NT2/D1 (cell line): Measurements from ENCODE around the gene EPHA6.

Experiments
- DNase-seq: peaks from one replicate; pipeline ENCODE4 v3.0.0-alpha.2; 2011; ENCODE audit warnings: low read depth, low spot score
- H3K27me3 ChIP-seq: 2 replicates; pipeline ENCODE4 v1.6.0; 2011; ENCODE audit warnings: mild to moderate bottlenecking; ENCODE audit not compliant: insufficient read length, insufficient read depth
- H3K36me3 ChIP-seq: 2 replicates; pipeline ENCODE4 v1.6.1; 2011; ENCODE audit warnings: mild to moderate bottlenecking, low read length, mixed read lengths; ENCODE audit not compliant: insufficient read depth, insufficient read length
- H3K4me1 ChIP-seq: 2 replicates; pipeline ENCODE4 v1.5.1; 2011; ENCODE audit not compliant: insufficient read depth, insufficient read length
- H3K4me3 ChIP-seq: 2 replicates; pipeline ENCODE4 v1.5.1; 2011; ENCODE audit warnings: low read depth; ENCODE audit not compliant: insufficient read length
- H3K9ac ChIP-seq: 2 replicates; pipeline ENCODE4 v1.6.0; 2011; ENCODE audit warnings: low read depth; ENCODE audit not compliant: insufficient read length
- H3K9me3 ChIP-seq: 2 replicates; pipeline ENCODE4 v1.5.1; 2011; ENCODE audit warnings: mild to moderate bottlenecking, low read length; ENCODE audit not compliant: insufficient read depth
- SUZ12 ChIP-seq: IDR thresholded peaks from 2 replicates; pipeline ENCODE4 v1.6.1; 2011; ENCODE audit not compliant: insufficient read length, insufficient read depth; ENCODE audit errors: extremely low read depth
- YY1 ChIP-seq: IDR thresholded peaks from 2 replicates; pipeline ENCODE4 v1.6.1; 2011; ENCODE audit not compliant: insufficient read length, insufficient read depth
- ZNF274 ChIP-seq: IDR thresholded peaks from 2 replicates; pipeline ENCODE4 v1.6.1; 2011; ENCODE audit warnings: mild to moderate bottlenecking, low read depth, low read length

EPHA6 gene

DNA sequence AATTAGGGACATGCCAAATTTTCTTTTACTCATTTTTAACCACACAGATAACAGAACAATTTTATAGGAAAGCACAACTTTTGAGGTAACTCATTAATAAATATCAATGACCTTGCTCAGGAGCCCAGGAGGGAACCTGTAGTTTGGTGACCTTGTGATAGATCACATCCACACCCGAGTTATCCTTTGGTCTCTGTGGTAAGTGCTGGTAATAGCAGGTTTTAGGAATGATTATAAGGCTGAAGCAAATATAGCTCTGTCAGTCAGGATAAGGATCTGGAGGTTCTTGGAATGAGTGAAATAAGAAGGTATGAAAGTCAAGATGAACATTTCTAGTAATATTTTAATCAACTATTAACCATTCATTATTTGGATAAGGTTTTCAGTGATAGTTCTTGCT, 46.5 kb downstream of the EPHA6 start:
- Histone ChIP-seq H3K4me3 (no peak overlapping the region), H3K4me1 (no peaks in the 10 kb centered on the region), H3K27me3 (no peaks in the 10 kb centered on the region), H3K9ac (no peak overlapping the region), H3K9me3 (no peaks in the 10 kb centered on the region), H3K36me3 (no peaks in the 10 kb centered on the region)
- DNase-seq, result no peak
- TF ChIP-seq YY1 (no peak), SUZ12 (no peak), ZNF274 (no peak)

DNA sequence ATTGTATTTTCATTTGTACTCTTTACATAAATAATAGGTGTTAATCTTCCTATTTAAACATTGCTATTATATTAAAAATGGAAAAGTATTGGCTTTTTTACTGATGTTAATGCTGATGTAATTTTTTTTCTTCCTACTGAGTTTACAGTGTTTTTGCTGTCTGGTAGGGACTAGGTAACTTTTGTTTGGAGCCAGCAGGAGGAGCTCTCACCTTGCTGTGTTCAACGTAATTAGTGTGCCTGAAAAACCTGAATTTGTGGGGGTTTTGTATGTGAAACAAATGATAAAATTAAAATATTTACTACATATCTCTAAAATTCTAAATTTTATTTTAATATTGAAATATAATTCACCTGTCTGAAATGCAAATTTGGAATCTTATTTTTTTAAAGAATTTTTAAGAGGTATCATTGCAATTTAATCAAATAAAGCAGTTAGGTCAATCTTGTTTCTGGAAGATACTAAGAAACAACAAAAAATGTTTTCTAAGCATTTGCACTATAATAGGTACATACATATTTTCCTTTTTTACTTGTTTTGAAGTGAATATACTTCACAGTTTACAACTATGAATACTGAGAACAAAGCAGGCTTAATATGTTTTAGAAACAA, 48.8 kb downstream of the EPHA6 start:
- TF ChIP-seq SUZ12 (no peak), ZNF274 (no peak), YY1 (no peak)
- no peaks in the 10 kb centered on the region for H3K36me3 ChIP-seq
- no peak overlapping the region for H3K4me3 ChIP-seq
- no peaks in the 10 kb centered on the region for H3K4me1 ChIP-seq
- H3K9me3 ChIP-seq, result no peaks in the 10 kb centered on the region
- H3K27me3 ChIP-seq, result no peaks in the 10 kb centered on the region
- H3K9ac ChIP-seq, result no peak overlapping the region
- peak; percentile 40 for DNase-seq

DNA sequence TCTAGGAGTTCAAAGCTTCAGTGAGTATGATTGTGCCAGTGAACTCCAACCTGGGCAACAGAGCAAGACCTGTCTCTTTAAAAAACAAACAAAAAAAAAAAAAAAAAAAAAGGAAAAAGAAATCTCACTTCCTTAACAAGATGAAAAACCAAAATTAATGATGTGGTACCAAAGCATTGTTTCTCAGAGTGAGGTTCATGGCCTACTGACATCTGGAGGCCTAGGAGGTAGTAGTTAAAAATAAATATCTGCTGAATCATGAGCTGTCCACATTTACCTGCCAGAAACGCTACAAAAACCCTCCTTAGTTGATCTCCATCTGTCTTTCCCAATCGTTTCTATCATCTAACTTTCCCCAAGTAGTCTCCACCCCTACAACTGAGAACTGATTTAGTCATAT, 51.2 kb downstream of the EPHA6 start:
- Histone ChIP-seq H3K4me3 (no peak overlapping the region), H3K4me1 (no peaks in the 10 kb centered on the region), H3K36me3 (no peaks in the 10 kb centered on the region), H3K9me3 (no peaks in the 10 kb centered on the region), H3K9ac (no peak overlapping the region), H3K27me3 (no peaks in the 10 kb centered on the region)
- DNase-seq, result no peak
- TF ChIP-seq SUZ12, result no peak
- no peak for TF ChIP-seq YY1
- TF ChIP-seq ZNF274, result no peak

DNA sequence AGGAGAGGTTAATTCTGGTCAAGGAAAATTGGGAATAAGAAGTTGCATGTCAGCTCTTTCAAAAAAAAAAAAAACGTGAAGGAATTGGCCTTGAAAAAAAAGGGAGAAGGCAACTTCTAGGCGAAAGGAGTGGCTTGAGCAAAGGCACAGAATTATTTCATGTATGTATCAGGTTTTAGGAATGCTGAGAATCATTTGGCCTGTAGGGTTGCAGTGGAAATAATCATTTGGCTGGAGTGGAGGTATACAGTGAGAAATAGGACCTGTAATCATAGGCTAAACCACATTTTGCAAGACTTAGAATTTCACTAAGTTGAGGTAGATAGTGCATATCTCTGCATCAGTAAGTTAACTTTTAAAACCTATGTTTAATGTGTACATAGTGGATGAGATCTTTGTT, 54.9 kb downstream of the EPHA6 start:
- no peak for TF ChIP-seq ZNF274
- no peak for TF ChIP-seq YY1
- no peak for TF ChIP-seq SUZ12
- H3K4me1 ChIP-seq, result no peaks in the 10 kb centered on the region
- no peaks in the 10 kb centered on the region for H3K27me3 ChIP-seq
- no peak for DNase-seq
- no peak overlapping the region for H3K9ac ChIP-seq
- H3K36me3 ChIP-seq, result no peaks in the 10 kb centered on the region
- H3K9me3 ChIP-seq, result no peaks in the 10 kb centered on the region
- no peak overlapping the region for H3K4me3 ChIP-seq

DNA sequence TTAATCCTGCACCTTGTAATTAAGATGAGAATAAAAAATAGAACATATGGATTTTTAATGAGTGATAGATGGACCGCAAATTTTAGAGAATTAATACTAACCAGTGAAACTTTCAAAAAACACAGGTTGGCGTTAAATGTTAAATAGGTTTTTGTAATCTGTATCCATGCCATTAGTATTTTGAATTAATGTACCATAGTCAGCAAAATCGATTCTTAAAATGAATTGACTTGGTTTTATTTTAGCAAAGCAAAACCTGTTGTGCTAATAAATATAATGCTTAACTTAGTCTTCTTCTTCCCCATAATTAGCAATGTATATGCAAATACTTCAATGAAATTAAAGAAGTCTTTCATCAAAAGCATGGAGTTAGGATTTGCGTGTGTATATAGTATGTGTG, 63.1 kb downstream of the EPHA6 start:
- DNase-seq, result no peak
- no peaks in the 10 kb centered on the region for H3K36me3 ChIP-seq
- H3K9ac ChIP-seq, result no peak overlapping the region
- TF ChIP-seq YY1 (no peak), SUZ12 (no peak), ZNF274 (no peak)
- no peaks in the 10 kb centered on the region for H3K27me3 ChIP-seq
- no peak overlapping the region for H3K4me3 ChIP-seq
- no peaks in the 10 kb centered on the region for H3K4me1 ChIP-seq
- no peaks in the 10 kb centered on the region for H3K9me3 ChIP-seq

DNA sequence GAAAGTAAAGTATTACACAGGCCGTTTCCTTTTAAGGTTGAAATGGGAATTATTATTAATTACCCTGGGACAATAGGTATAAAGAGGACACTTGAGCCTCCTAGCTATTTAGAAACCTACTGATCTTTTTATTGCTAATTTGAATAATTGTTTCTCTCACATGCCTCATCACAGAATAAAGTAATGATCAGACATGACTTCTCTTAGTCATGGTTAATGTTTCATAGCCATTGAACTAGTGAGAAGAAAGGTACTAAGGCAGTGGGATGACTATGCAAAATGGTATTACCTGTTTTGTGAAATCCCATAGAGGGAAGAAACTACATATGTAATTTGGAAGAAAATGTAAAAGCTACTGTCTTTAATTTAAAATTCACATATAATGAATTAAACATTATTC, 85.6 kb downstream of the EPHA6 start:
- Histone ChIP-seq H3K4me1 (no peaks in the 10 kb centered on the region), H3K9me3 (no peaks in the 10 kb centered on the region), H3K27me3 (no peaks in the 10 kb centered on the region), H3K9ac (no peak overlapping the region), H3K36me3 (no peaks in the 10 kb centered on the region), H3K4me3 (no peak overlapping the region)
- TF ChIP-seq SUZ12 (no peak), YY1 (no peak), ZNF274 (no peak)
- no peak for DNase-seq

DNA sequence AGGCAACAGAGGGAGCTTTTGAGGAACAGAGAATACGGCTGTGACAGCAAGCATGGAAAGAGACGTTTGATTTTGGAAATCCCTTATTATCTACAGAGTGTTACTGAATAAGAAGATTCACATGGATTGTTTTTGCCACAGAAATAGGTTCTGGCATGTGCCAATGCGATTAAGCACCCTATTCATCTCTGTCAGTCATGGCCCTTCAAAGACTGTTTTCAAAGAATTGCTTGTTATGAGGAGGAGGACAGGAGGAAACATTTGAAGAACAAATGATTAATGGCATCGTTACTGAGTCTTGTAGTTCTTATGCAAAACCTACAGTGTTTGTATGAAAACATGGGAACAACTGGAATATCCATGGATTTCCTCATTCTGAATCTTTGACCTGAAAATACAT, 86.2 kb downstream of the EPHA6 start:
- TF ChIP-seq SUZ12 (no peak), YY1 (no peak), ZNF274 (no peak)
- Histone ChIP-seq H3K4me1 (no peaks in the 10 kb centered on the region), H3K4me3 (no peak overlapping the region), H3K9ac (no peak overlapping the region), H3K36me3 (no peaks in the 10 kb centered on the region), H3K9me3 (no peaks in the 10 kb centered on the region), H3K27me3 (no peaks in the 10 kb centered on the region)
- DNase-seq, result no peak
